Esophagus squamous epithelium (tissue), 5 donors: ENCODE results near the gene FRMD6. TPM values are rescaled to one million over a fixed set of nuclear protein-coding genes. Genes with fewer than 3 reads are reported as not detected.
A peak's percentile ranks its signal among the peaks of the same experiment; 100 is the strongest.

Source experiments
- DNase-seq: peaks from one replicate; lab custom pipeline; 2025; lab: John Stamatoyannopoulos, UW
- H3K27ac ChIP-seq, 4 donors: fragments of 200-600 bp; sonication (generic); one replicate each; pipeline ENCODE4 v1.5.1; 2016 to 2019; ENCODE audit warnings: mild to moderate bottlenecking in 1 of 4
- H3K27me3 ChIP-seq, 4 donors: fragments of 200-600 bp; sonication (generic); 1 replicate in 3 of 4; 2 replicates in 1 of 4; pipeline versions ENCODE4 v1.5.1 to v1.6.0; 2017 to 2021; ENCODE audit warnings: antibody characterized with exemption in 1 of 4
- H3K36me3 ChIP-seq, 3 donors: fragments of 200-600 bp; sonication (generic); one replicate each; pipeline ENCODE4 v1.5.1; 2016 to 2019
- H3K4me1 ChIP-seq, 3 donors: fragments of 200-600 bp; sonication (generic); one replicate each; pipeline ENCODE4 v1.5.1; 2017 to 2019
- H3K4me3 ChIP-seq, 4 donors: fragments of 200-600 bp; sonication (generic); 1 replicate in 3 of 4; 2 replicates in 1 of 4; pipeline ENCODE4 v1.5.1; 2016 to 2019; ENCODE audit warnings: mild to moderate bottlenecking in 2 of 4, moderate library complexity in 1 of 4
- H3K9me3 ChIP-seq, 3 donors: fragments of 200-600 bp; sonication (generic); one replicate each; pipeline ENCODE4 v1.5.1; 2016 to 2019
- CTCF ChIP-seq, 6 experiments: fragments of 450-650 bp in 4 of 6; fragments of 200-600 bp in 2 of 6; sonication (generic) in 2 of 6; IDR thresholded peaks; one replicate each; pipeline ENCODE4 v1.5.1; 2016 to 2019; ENCODE audit warnings: antibody characterized with exemption in 6 of 6, mild to moderate bottlenecking in 4 of 6, moderate library complexity in 4 of 6
- POLR2A ChIP-seq, 4 donors: fragments of 450-650 bp; IDR thresholded peaks; one replicate each; pipeline ENCODE4 v1.6.1; 2017; ENCODE audit warnings: antibody characterized with exemption in 4 of 4, mild to moderate bottlenecking in 4 of 4, moderate library complexity in 3 of 4
- WGBS, 2 donors: methylation state at CpG; one replicate each; pipeline ENCODE4 v1.1.5; 2018; 5-methylcytosine and 5-hydroxymethylcytosine counted together
- intact Hi-C: fragments of 100-400 bp; cut with DNase I; formaldehyde crosslinking; loops from one replicate; pipeline ENCODE4 v1.15.0; 2022
- total RNA-seq, 4 donors: library from RNA; depleted of rRNA; stranded (reverse); fragments of >200 nt; gene quantifications; one replicate each; pipeline ENCODE4 v1.1.0, GENCODE V29; 2016
- donor health status: DM: yes; HTN: yes; CAD: no.

FRMD6 gene
- 100 to 1,000 TPM in 3 of 4 donors, 10 to 100 TPM in 1; 98.1 to 191 (median 110) TPM for total RNA-seq

- WGBS, 2 donors = 0 to 1% methylated on average over 3 to 16 of the region's 86 CpGs
- H3K27me3 ChIP-seq = no peaks in the 10 kb centered on the region
- intact Hi-C loops = loop anchor here (10.0 kb wide), 1 partner anchor 367 kb away; no protein-coding TSS in a partner anchor
These were observed at the start of gene FRMD6 for GRCh38 chr14:51651388-51652167. Gene FRMD6, plus strand, starts transcription at chr14:51651910. Its CDS starts 37,927 bp downstream, at chr14:51689837.

GRCh38 chr14:51602310-51602709 is 49.4 kb upstream of the FRMD6 start:
- no peaks in the 10 kb centered on the region for H3K4me1 ChIP-seq
- no peaks in the 10 kb centered on the region for H3K9me3 ChIP-seq
- peaks cover 0 to 8% (median 0%) of the 10 kb centered on the region in 3 donors for H3K36me3 ChIP-seq
- DNase-seq = no peak
- TF ChIP-seq POLR2A (IDR thresholded peaks at IDR 0.05) = no peak
- no peak for TF ChIP-seq CTCF (IDR thresholded peaks at IDR 0.05)
- no peaks in the 10 kb centered on the region for H3K27me3 ChIP-seq
- H3K4me3 ChIP-seq = no peak overlapping the region
- intact Hi-C loops = no loop called here
- H3K27ac ChIP-seq = no peak overlapping the region

More at GRCh38 chr14:51651388-51652167, at the start of gene FRMD6:
- peaks cover 0 to 6% (median 0%) of the 10 kb centered on the region in 3 donors for H3K36me3 ChIP-seq
- no peaks in the 10 kb centered on the region for H3K9me3 ChIP-seq
- H3K4me3 ChIP-seq = peak within 1 kb of the TSS; percentile 69 to 88 (median 87)
- TF ChIP-seq POLR2A (IDR thresholded peaks at IDR 0.05) (peak in 2 of 4 donors; percentile 66 to 67), CTCF (IDR thresholded peaks at IDR 0.05) (peak in 5 of 6 experiments; percentile 72 to 90 (median 83))
- peaks cover 0 to 67% (median 7%) of the 10 kb centered on the region in 3 donors for H3K4me1 ChIP-seq
- H3K27ac ChIP-seq = peak within 1 kb of the TSS; percentile 97 to 99 (median 98)
- DNase-seq = peak; percentile 28

DNA sequence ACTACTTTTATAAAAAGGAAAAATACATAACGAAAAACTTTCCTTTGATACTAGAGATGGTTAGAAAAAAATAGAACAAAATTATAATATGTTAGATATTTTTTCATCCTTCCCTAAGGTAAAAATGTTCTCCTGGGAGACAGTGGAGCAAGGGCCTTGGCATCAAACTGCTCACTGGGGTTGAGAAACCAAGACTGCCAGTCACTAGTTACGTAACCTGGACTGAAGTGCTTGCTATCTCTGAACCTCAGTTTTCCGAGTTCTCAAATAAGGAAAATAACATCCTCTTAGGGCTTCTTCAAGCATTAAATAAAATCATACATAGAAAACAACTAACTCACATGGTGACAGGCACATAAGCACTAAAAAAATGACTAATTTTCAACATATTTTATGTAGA is 48.2 kb upstream of the FRMD6 start:
- Histone ChIP-seq H3K9me3 (no peaks in the 10 kb centered on the region), H3K27ac (no peak overlapping the region), H3K36me3 (peaks cover 0 to 8% (median 0%) of the 10 kb centered on the region in 3 donors), H3K4me3 (no peak overlapping the region), H3K27me3 (no peaks in the 10 kb centered on the region), H3K4me1 (no peaks in the 10 kb centered on the region)
- intact Hi-C loops = no loop called here
- 87 to 90% methylated on average over 3 of the region's 3 CpGs for WGBS, 2 donors
- no peak for TF ChIP-seq POLR2A (IDR thresholded peaks at IDR 0.05)
- TF ChIP-seq CTCF (IDR thresholded peaks at IDR 0.05) = no peak
- DNase-seq = no peak

DNA sequence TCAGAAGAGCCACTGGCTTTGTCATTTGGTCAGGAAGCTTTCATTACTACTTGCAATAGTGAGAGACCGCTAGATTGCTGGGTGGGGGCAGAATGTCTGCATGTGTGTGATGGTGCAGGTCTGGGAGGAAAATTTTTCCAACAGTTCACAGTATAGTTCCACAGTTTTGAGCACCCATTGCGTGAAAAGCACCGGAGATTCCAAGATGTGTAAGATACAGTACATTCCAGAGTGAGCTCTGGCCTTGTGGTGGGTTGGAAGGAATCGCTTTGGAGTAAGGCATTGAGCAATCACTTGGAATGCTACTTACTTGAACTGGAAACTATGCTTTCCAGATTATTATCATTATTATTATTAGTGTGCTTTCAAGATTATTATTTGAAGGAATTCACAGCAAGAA is 47.6 kb upstream of the FRMD6 start:
- Histone ChIP-seq H3K27me3 (no peaks in the 10 kb centered on the region), H3K27ac (no peak overlapping the region), H3K4me1 (no peaks in the 10 kb centered on the region), H3K4me3 (no peak overlapping the region), H3K9me3 (no peaks in the 10 kb centered on the region), H3K36me3 (peaks cover 0 to 8% (median 0%) of the 10 kb centered on the region in 3 donors)
- DNase-seq = no peak
- no peak for TF ChIP-seq CTCF (IDR thresholded peaks at IDR 0.05)
- no peak for TF ChIP-seq POLR2A (IDR thresholded peaks at IDR 0.05)
- WGBS, 2 donors = 81 to 90% methylated on average over 4 of the region's 4 CpGs
- intact Hi-C loops = no loop called here

DNA sequence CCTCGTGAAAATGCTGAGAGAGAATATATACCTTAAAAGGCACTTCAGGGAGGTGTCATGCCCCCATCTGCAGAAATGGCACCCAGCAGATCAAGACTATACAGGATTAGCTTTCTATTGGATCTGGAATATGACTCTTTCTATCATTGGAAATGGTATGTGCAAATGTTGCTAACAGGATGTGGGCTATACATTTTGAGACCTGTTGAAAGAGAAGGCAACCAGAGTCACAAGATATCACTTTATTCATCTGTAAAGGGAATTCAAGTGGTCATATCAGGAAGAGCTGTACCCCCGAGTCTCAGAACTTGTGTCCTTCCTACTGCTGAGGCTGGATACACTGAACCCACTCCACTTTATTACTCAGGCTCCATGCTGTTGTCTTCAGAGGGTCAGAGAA is 46.1 kb upstream of the FRMD6 start:
- H3K27ac ChIP-seq = no peak overlapping the region
- no peaks in the 10 kb centered on the region for H3K4me1 ChIP-seq
- no peak overlapping the region for H3K4me3 ChIP-seq
- H3K9me3 ChIP-seq = no peaks in the 10 kb centered on the region
- intact Hi-C loops = no loop called here
- DNase-seq = no peak
- peaks cover 0 to 8% (median 0%) of the 10 kb centered on the region in 3 donors for H3K36me3 ChIP-seq
- 64 to 88% methylated on average over 2 of the region's 2 CpGs for WGBS, 2 donors
- TF ChIP-seq CTCF (IDR thresholded peaks at IDR 0.05) (no peak), POLR2A (IDR thresholded peaks at IDR 0.05) (no peak)
- no peaks in the 10 kb centered on the region for H3K27me3 ChIP-seq
